Panc1 (cell line): ENCODE data around the gene GREB1L.

ENCODE experiments used
- CTCF ChIP-seq: fragments of 450-650 bp; IDR thresholded peaks from 2 replicates; pipeline ENCODE4 v1.5.1; 2017; ENCODE audit warnings: mild to moderate bottlenecking
- POLR2AphosphoS5 ChIP-seq: IDR thresholded peaks from 2 replicates; pipeline ENCODE4 v1.6.1; 2012; ENCODE audit warnings: mild to moderate bottlenecking, low read depth, low read length, moderate library complexity
- REST ChIP-seq, 2 experiments: IDR thresholded peaks; 2 replicates each; pipeline ENCODE4 v1.6.1; 2011 to 2012; ENCODE audit warnings: low read depth in 2 of 2, control low read depth in 1 of 2, low read length in 1 of 2, mild to moderate bottlenecking in 1 of 2, moderate library complexity in 1 of 2; ENCODE audit not compliant: insufficient read depth in 1 of 2
- SIN3A ChIP-seq: IDR thresholded peaks from 2 replicates; pipeline ENCODE4 v1.6.1; 2012; ENCODE audit warnings: low read depth, mild to moderate bottlenecking, low read length, moderate library complexity, borderline replicate concordance; ENCODE audit not compliant: insufficient read depth
- TCF7L2 ChIP-seq: IDR thresholded peaks from 2 replicates; pipeline ENCODE4 v1.6.1; 2011; ENCODE audit warnings: mild to moderate bottlenecking, low read depth, low read length, inconsistent platforms

- TF ChIP-seq CTCF = no peak
- no peak for TF ChIP-seq REST (IDR thresholded peaks at IDR 0.05; ENCODE audit: insufficient read depth in 1 of 2, low read depth in 2 of 2, low read length in 1 of 2)
- TF ChIP-seq POLR2AphosphoS5 = no peak
- no peak for TF ChIP-seq SIN3A
- TF ChIP-seq TCF7L2 = no peak
These were observed 35.5 kb downstream of the GREB1L start for GRCh38 chr18:21277578-21277977.
